ENCODE measurements around the gene LYL1.

DNA sequence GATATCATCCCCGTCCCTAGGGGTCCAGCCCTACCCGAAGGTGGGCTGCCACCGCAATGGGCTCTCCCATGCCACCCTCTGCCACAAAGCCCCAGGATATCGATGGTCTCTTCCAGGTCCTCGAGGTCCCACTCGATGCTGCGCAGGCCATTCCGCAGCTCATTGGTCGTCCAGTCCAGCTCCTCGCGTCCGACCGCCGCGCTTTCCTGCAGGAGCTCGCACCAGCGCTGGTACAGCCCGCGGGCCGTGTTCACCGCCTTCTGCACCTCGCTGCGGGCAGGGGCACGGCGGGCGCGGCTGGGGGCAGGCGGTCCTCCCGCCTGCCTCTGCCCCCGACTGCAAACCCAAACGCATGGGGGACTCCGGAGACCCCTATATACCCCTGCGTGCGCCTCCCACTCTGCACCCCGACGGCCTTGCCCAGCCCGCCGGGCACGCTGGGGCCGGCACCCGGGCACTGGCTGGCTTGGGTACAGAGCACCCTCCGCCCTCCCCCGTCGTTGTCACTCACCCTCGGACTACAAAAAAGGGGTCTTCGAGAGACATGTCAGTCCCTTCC, 47.0 kb upstream of the LYL1 start:
- TF ChIP-seq, protein P1, sequence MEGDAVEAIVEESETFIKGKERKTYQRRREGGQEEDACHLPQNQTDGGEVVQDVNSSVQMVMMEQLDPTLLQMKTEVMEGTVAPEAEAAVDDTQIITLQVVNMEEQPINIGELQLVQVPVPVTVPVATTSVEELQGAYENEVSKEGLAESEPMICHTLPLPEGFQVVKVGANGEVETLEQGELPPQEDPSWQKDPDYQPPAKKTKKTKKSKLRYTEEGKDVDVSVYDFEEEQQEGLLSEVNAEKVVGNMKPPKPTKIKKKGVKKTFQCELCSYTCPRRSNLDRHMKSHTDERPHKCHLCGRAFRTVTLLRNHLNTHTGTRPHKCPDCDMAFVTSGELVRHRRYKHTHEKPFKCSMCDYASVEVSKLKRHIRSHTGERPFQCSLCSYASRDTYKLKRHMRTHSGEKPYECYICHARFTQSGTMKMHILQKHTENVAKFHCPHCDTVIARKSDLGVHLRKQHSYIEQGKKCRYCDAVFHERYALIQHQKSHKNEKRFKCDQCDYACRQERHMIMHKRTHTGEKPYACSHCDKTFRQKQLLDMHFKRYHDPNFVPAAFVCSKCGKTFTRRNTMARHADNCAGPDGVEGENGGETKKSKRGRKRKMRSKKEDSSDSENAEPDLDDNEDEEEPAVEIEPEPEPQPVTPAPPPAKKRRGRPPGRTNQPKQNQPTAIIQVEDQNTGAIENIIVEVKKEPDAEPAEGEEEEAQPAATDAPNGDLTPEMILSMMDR (conservative IDR thresholded peaks at IDR 0.05) = no peak
- TF ChIP-seq EZH2 (IDR thresholded peaks at IDR 0.05; ENCODE audit: low read depth) = no peak
